Uterus (tissue), 2 donors: Measurements from ENCODE around the gene TMEM79.

ENCODE experiments used
- CTCF ChIP-seq, 4 experiments: fragments of 200-600 bp in 2 of 4; fragments of 450-650 bp in 2 of 4; sonication (generic) in 2 of 4; IDR thresholded peaks; one replicate each; pipeline ENCODE4 v1.5.1; 2016 to 2019; ENCODE audit warnings: antibody characterized with exemption in 4 of 4, mild to moderate bottlenecking in 2 of 4, moderate library complexity in 1 of 4
- POLR2A ChIP-seq, 2 donors: fragments of 450-650 bp; IDR thresholded peaks; one replicate each; pipeline ENCODE4 v1.6.1; 2016; ENCODE audit warnings: antibody characterized with exemption in 2 of 2, mild to moderate bottlenecking in 1 of 2, moderate library complexity in 1 of 2

GRCh38 chr1:156262461-156263287, 21.5 kb upstream of the TMEM79 start:
- TF ChIP-seq CTCF (IDR thresholded peaks at IDR 0.05) = no peak
- no peak for TF ChIP-seq POLR2A (IDR thresholded peaks at IDR 0.05)
